Activated CD4-positive, alpha-beta T cell treated with anti-CD3 and anti-CD28 coated beads for 36 hours (primary cell): ENCODE results near the gene CES2. TPM values are rescaled to one million over a fixed set of nuclear protein-coding genes. Genes with fewer than 3 reads are reported as not detected.
"Not testable (repeated sequence)": the region's sequence is repeated elsewhere in the genome, so short reads cannot be mapped to it uniquely, and the experiment has no call there.

Experiments used
- ATAC-seq: fragments of 200-7000 bp; cut with Tn5 transposase; one replicate; pipeline ENCODE4 v1.10.0; 2021; ENCODE audit warnings: mild to moderate bottlenecking, moderate library complexity
- CTCF ChIA-PET: fragments of 350-600 bp; sonication (Branson Sonifier 250); formaldehyde crosslinking; loops from one replicate; lab custom pipeline; 2021; ENCODE audit warnings: antibody characterized with exemption; lab: Charles Lee
- POLR2A ChIA-PET: fragments of 350-600 bp; sonication (Branson Sonifier 250); formaldehyde crosslinking; loops from one replicate; lab custom pipeline; 2021; ENCODE audit warnings: antibody characterized with exemption, inconsistent platforms; lab: Charles Lee
- DNase-seq: peaks from one replicate; pipeline ENCODE4 v3.0.0-alpha.2; 2020
- H3K27ac Mint-ChIP-seq: one replicate; pipeline ENCODE4 v1.8.0; 2021; ENCODE audit warnings: mixed read lengths
- H3K27me3 Mint-ChIP-seq: one replicate; pipeline ENCODE4 v1.8.0; 2021; ENCODE audit warnings: mixed read lengths
- H3K36me3 Mint-ChIP-seq: one replicate; pipeline ENCODE4 v1.8.0; 2021; ENCODE audit warnings: low read depth, mixed read lengths
- H3K4me1 Mint-ChIP-seq: one replicate; pipeline ENCODE4 v1.8.0; 2021; ENCODE audit warnings: mixed read lengths
- H3K4me3 Mint-ChIP-seq: one replicate; pipeline ENCODE4 v1.8.0; 2021; ENCODE audit warnings: mild to moderate bottlenecking, moderate library complexity, mixed read lengths
- H3K9me3 Mint-ChIP-seq: one replicate; pipeline ENCODE4 v1.8.0; 2021; ENCODE audit warnings: low read depth, mixed read lengths
- intact Hi-C, 2 experiments: fragments of 100-400 bp; cut with DNase I in 1 of 2; cut with micrococcal nuclease in 1 of 2; formaldehyde crosslinking; loops; one replicate each; pipeline versions ENCODE4 v1.14.2 to v1.15.1; 2022 to 2024; cut with DNase I, micrococcal nuclease
- total RNA-seq, 2 experiments: library from RNA; stranded (reverse); gene quantifications; one replicate each; pipeline ENCODE4 v1.2.3, GENCODE V29; 2021

The CES2 gene
- total RNA-seq, 2 experiments from 2014 or later: 30.5 to 31.6 TPM

DNA sequence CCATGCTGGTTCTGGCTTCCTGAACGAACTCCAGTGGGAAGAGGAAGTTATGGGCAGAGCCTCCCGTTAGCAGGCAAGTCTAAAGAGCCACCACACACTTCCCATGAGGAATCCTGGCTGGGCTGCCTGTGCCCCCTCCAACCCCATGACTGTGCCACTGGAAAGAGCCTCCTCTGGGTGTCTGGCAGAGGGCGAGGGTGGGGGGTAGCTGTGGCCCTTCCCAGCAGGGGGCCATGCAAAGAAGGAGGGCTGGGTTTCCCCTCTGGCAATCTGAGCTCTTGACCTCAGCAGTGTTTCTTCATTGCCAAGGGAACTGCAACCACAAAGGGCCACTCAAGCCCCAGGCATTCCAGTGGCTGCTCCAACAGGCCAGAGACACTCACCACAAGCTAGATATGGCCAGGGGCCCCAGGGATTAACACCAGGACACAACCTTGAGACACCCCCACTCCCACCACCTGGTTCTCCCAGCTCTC is 8.3 kb upstream of the CES2 start:
- Mint-ChIP-seq H3K9me3 (no peaks in the 10 kb centered on the region), H3K27me3 (peaks cover 27% of the 10 kb centered on the region), H3K36me3 (peaks cover 8% of the 10 kb centered on the region), H3K4me1 (peaks cover 11% of the 10 kb centered on the region), H3K27ac (no peak overlapping the region), H3K4me3 (no peak overlapping the region)
- ChIA-PET POLR2A (interaction anchor here (1.4 kb wide), 1 partner anchor 28 kb away, joined by 3 read pairs; no protein-coding TSS in a partner anchor), CTCF (interaction anchor here (0.7 to 3.1 kb wide), 2 partner anchors 32 to 276 kb away, joined by 5 to 19 read pairs; no protein-coding TSS in a partner anchor)
- ATAC-seq: no peak
- intact Hi-C loops: loop anchor here in 1 of 2 experiments (5.0 kb wide), 1 partner anchor 320 kb away; no protein-coding TSS in a partner anchor
- no peak for DNase-seq

DNA sequence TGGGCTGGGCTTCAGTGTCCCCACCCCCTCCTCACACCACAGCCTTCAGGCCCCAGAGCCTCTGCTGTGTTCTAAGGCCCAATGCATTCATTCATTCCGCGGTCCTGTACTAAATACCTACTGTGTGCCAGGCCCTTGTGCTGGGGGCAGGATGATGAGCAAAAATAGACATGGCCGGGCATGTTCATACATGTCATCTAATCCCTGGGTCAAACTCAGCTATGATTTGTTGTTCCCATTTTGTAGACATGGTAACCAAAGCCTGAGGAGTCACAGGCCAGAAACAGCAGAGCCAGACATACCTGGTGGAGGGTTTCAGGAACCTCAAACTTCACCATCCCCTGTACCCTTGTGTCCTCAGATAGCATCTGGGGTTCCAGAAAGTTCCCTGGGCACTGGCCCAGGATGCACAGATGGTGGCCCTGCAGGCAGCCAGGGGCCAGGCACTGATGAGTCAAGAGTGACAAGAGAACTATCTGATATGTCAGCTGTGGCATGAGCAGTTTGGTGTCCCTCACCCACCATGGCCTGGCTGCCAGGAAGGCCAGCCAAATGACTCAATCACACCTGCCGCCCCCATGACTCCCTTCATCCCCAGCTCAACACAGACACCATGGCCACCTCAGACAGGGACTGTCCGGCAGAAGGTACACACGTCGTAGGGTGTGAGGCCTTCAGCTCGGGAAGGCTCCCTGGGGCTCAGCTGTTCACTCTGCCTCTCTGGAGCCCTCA is 7.2 kb upstream of the CES2 start:
- Mint-ChIP-seq H3K4me1 (peaks cover 22% of the 10 kb centered on the region), H3K27ac (no peak overlapping the region), H3K4me3 (no peak overlapping the region), H3K36me3 (peaks cover 19% of the 10 kb centered on the region), H3K27me3 (peaks cover 25% of the 10 kb centered on the region), H3K9me3 (no peaks in the 10 kb centered on the region)
- POLR2A ChIA-PET: interaction anchor here (1.4 kb wide), 1 partner anchor 30 kb away, joined by 3 read pairs; no protein-coding TSS in a partner anchor
- ATAC-seq (peak; percentile 11), DNase-seq (peak; percentile 26)
- CTCF ChIA-PET: interaction anchor here (0.6 to 3.1 kb wide), 11 partner anchors 13 to 119 kb away, joined by 3 to 19 read pairs (median 4); no protein-coding TSS in a partner anchor
- intact Hi-C loops: loop anchor here (1.0 to 5.0 kb wide), 3 partner anchors 33 to 321 kb away; no protein-coding TSS in a partner anchor

- Mint-ChIP-seq H3K27ac (no peak overlapping the region), H3K4me3 (no peak overlapping the region), H3K4me1 (peaks cover 29% of the 10 kb centered on the region), H3K36me3 (peaks cover 26% of the 10 kb centered on the region), H3K9me3 (no peaks in the 10 kb centered on the region), H3K27me3 (peaks cover 17% of the 10 kb centered on the region)
- intact Hi-C loops: loop anchor here (1.0 to 5.0 kb wide), 3 partner anchors 34 to 322 kb away; no protein-coding TSS in a partner anchor
- ATAC-seq (peak; percentile 59), DNase-seq (peak; percentile 77)
- ChIA-PET CTCF (interaction anchor here (0.6 to 3.1 kb wide), 13 partner anchors 14 to 470 kb away, joined by 3 to 19 read pairs (median 4); no protein-coding TSS in a partner anchor), POLR2A (no interaction called here)
Measured at GRCh38 chr16:66928702-66929388, 6.5 kb upstream of the CES2 start.

DNA sequence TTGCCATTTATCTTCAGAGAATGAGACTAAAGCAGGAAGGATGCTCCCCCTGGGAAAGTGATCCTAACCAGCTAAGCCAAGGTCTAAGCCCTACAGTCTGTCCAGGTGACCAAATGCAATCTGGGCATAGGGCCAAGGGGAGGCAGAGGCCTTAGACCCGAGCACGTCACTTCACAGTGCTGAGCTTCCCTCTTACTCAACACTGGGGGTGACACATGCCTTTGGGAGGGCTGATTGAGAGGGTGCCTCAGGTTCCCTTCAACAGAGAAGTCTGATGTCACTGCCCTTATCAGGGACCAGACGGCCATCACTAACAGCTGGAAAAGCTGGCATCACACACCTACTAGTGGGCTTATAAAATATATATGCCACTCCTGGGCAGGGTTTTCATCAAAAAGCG is 5.1 kb upstream of the CES2 start:
- ChIA-PET CTCF (interaction anchor here (1.6 kb wide), 1 partner anchor 24 kb away, joined by 5 read pairs; no protein-coding TSS in a partner anchor), POLR2A (interaction anchor here (0.8 kb wide), 1 partner anchor 10 kb away, joined by 3 read pairs; no protein-coding TSS in a partner anchor)
- peaks cover 34% of the 10 kb centered on the region for H3K36me3 Mint-ChIP-seq
- peaks cover 36% of the 10 kb centered on the region for H3K4me1 Mint-ChIP-seq
- ATAC-seq (no peak), DNase-seq (no peak)
- intact Hi-C loops: no loop called here
- no peak overlapping the region for H3K27ac Mint-ChIP-seq
- no peaks in the 10 kb centered on the region for H3K9me3 Mint-ChIP-seq
- H3K4me3 Mint-ChIP-seq: no peak overlapping the region
- peaks cover 11% of the 10 kb centered on the region for H3K27me3 Mint-ChIP-seq

- DNase-seq: no peak
- ChIA-PET CTCF (interaction anchor here (0.6 to 1.8 kb wide), 5 partner anchors 10 to 323 kb away, joined by 4 to 5 read pairs (median 4); partner anchors contain the start of gene NAE1), POLR2A (interaction anchor here (0.6 to 1.0 kb wide), 2 partner anchors 20 to 170 kb away, joined by 3 to 7 read pairs; no protein-coding TSS in a partner anchor)
- H3K27me3 Mint-ChIP-seq: no peaks in the 10 kb centered on the region
- no peak overlapping the region for H3K27ac Mint-ChIP-seq
- H3K36me3 Mint-ChIP-seq: peaks cover 41% of the 10 kb centered on the region
- peaks cover 43% of the 10 kb centered on the region for H3K4me1 Mint-ChIP-seq
- ATAC-seq: no peak
- H3K9me3 Mint-ChIP-seq: no peaks in the 10 kb centered on the region
- intact Hi-C loops: no loop called here
- H3K4me3 Mint-ChIP-seq: peak overlapping the region; percentile 42
Measured at GRCh38 chr16:66931665-66932064, 3.7 kb upstream of the CES2 start.

GRCh38 chr16:66932076-66932475 is 3.2 kb upstream of the CES2 start:
- POLR2A ChIA-PET: interaction anchor here (0.6 to 1.0 kb wide), 2 partner anchors 20 to 170 kb away, joined by 3 to 7 read pairs; no protein-coding TSS in a partner anchor
- Mint-ChIP-seq H3K4me1 (peaks cover 47% of the 10 kb centered on the region), H3K9me3 (no peaks in the 10 kb centered on the region), H3K27me3 (no peaks in the 10 kb centered on the region), H3K4me3 (peak overlapping the region; percentile 99), H3K27ac (peak overlapping the region; percentile 96), H3K36me3 (peaks cover 43% of the 10 kb centered on the region)
- ATAC-seq: no peak
- intact Hi-C loops: no loop called here
- no peak for DNase-seq
- CTCF ChIA-PET: interaction anchor here (0.6 to 2.2 kb wide), 6 partner anchors 11 to 450 kb away, joined by 3 to 6 read pairs (median 4); partner anchors contain the start of gene NAE1

GRCh38 chr16:66933776-66934137 is 1.6 kb upstream of the CES2 start:
- ATAC-seq (peak; percentile 84), DNase-seq (peak; percentile 79)
- H3K4me3 Mint-ChIP-seq: peak overlapping the region; percentile 99
- no peaks in the 10 kb centered on the region for H3K9me3 Mint-ChIP-seq
- ChIA-PET CTCF (interaction anchor here (0.6 to 2.2 kb wide), 11 partner anchors 9 to 330 kb away, joined by 3 to 7 read pairs (median 4); no protein-coding TSS in a partner anchor), POLR2A (interaction anchor here (0.7 to 0.9 kb wide), 2 partner anchors 15 to 93 kb away, joined by 3 to 4 read pairs; partner anchors contain the start of gene CDH16)
- intact Hi-C loops: loop anchor here (1.0 to 2.0 kb wide), 10 partner anchors 14 to 294 kb away; partner anchors contain the start of genes CBFB (in 1 of the 2), CMTM4 (in 1 of the 2), DYNC1LI2 (in 1 of the 2) and NAE1 (in 1 of the 2)
- H3K4me1 Mint-ChIP-seq: peaks cover 57% of the 10 kb centered on the region
- H3K27ac Mint-ChIP-seq: peak overlapping the region; percentile 96
- no peaks in the 10 kb centered on the region for H3K27me3 Mint-ChIP-seq
- peaks cover 43% of the 10 kb centered on the region for H3K36me3 Mint-ChIP-seq

DNA sequence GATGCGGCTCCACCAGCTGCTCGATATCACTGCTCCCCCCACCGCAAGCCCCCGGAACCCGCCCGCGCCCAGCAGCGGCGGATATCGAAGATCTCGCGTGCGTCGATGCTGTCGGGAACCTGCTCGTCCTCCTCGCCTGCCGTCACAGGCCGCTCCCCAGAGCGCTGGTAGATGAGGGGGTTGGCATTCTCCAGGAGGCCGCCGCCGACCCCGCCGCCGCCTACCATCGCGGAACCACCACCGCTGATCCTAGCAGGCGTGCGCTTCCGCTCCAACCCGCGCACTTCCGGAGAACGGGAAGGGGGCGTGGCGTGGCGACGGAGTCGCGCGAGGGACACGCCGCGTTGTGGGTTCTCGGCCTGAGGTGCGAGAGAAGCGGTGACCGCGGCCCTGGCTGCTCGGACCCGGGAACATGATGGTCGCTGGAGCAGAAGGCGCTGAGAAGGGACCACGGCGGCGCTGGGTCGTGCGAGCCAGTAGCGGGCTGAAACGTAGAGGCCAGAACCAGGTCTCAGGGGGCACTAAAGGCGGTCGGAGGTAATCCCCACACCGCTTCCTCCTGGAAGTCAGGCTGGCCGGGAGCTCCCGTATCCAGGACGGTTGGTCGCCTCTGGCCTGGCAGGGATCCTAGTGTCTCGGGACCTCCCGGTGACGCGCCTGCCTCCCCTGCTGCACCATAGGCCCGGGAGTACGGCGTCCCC is 1.0 kb upstream of the CES2 start, which contains the start of gene CIAO2B:
CIAO2B (minus strand) TSS at position 265 of the 701 bp plus-strand sequence; CDS start at position 227, 38 bp downstream.
- ATAC-seq (peak; percentile 84), DNase-seq (peak; percentile 93)
- Mint-ChIP-seq H3K27ac (peak within 1 kb of the TSS; percentile 96), H3K36me3 (peaks cover 43% of the 10 kb centered on the region), H3K27me3 (no peaks in the 10 kb centered on the region), H3K4me1 (peaks cover 57% of the 10 kb centered on the region), H3K9me3 (no peaks in the 10 kb centered on the region), H3K4me3 (peak within 1 kb of the TSS; percentile 99)
- ChIA-PET POLR2A (interaction anchor here (0.9 kb wide), 1 partner anchor 16 kb away, joined by 3 read pairs; the partner anchor contains the start of gene CDH16), CTCF (interaction anchor here (0.6 to 2.2 kb wide), 4 partner anchors 34 to 223 kb away, joined by 3 to 6 read pairs (median 4); no protein-coding TSS in a partner anchor)
- intact Hi-C loops: loop anchor here (1.0 to 2.0 kb wide), 10 partner anchors 13 to 293 kb away; partner anchors contain the start of genes CBFB (in 1 of the 2), CMTM4 (in 1 of the 2), DYNC1LI2 (in 1 of the 2) and NAE1 (in 1 of the 2)

GRCh38 chr16:66934839-66935313 is 440 bp upstream of the CES2 start:
- intact Hi-C loops: loop anchor here (1.0 to 2.0 kb wide), 10 partner anchors 12 to 292 kb away; partner anchors contain the start of genes CBFB (in 1 of the 2), CMTM4 (in 1 of the 2), DYNC1LI2 (in 1 of the 2) and NAE1 (in 1 of the 2)
- POLR2A ChIA-PET, ATAC-seq, H3K27me3 Mint-ChIP-seq, H3K9me3 Mint-ChIP-seq, DNase-seq: not testable (repeated sequence)
- Mint-ChIP-seq H3K27ac (peak overlapping the region; percentile 96), H3K4me1 (peaks cover 57% of the 10 kb centered on the region), H3K36me3 (peaks cover 44% of the 10 kb centered on the region), H3K4me3 (peak overlapping the region; percentile 99)
- CTCF ChIA-PET: interaction anchor here (0.6 kb wide), 1 partner anchor 222 kb away, joined by 3 read pairs; no protein-coding TSS in a partner anchor
